HFFc6 (cell line): Measurements from ENCODE around the gene PCDH10. TPM values are rescaled to one million over a fixed set of nuclear protein-coding genes. Genes with fewer than 3 reads are reported as not detected.
"Not testable (repeated sequence)": the region's sequence is repeated elsewhere in the genome, so short reads cannot be mapped to it uniquely, and the experiment has no call there.

Source experiments
- DNase-seq: peaks from one replicate; pipeline ENCODE4 v3.0.0-alpha.2; 2018
- H3K27ac Mint-ChIP-seq: 2 replicates; pipeline ENCODE4 v1.8.0; 2020; ENCODE audit warnings: mild to moderate bottlenecking, mixed read lengths
- H3K27me3 Mint-ChIP-seq: 2 replicates; pipeline ENCODE4 v1.8.0; 2021; ENCODE audit warnings: mild to moderate bottlenecking, moderate library complexity, mixed read lengths; ENCODE audit not compliant: insufficient read depth
- H3K36me3 Mint-ChIP-seq: 2 replicates; pipeline ENCODE4 v1.8.0; 2021; ENCODE audit warnings: low read depth, mixed read lengths
- H3K4me1 Mint-ChIP-seq: 2 replicates; pipeline ENCODE4 v1.8.0; 2020; ENCODE audit warnings: low read depth, mixed read lengths
- H3K4me3 Mint-ChIP-seq: 2 replicates; pipeline ENCODE4 v1.8.0; 2020; ENCODE audit warnings: mild to moderate bottlenecking, moderate library complexity, mixed read lengths
- H3K9me3 Mint-ChIP-seq: 2 replicates; pipeline ENCODE4 v1.8.0; 2020; ENCODE audit warnings: mild to moderate bottlenecking, mixed read lengths
- total RNA-seq, 6 experiments: library from RNA; stranded (reverse); fragmentation: NEBNext Ultra II Directional; extraction: Animal tissue kit (Norgen Biotek cat#: 25700); gene quantifications; 2 replicates in 1 of 6; 3 replicates in 5 of 6; pipeline ENCODE4 v1.2.3, GENCODE V29; 2021
- TF ChIP-seq, protein P1 (sequence below): fragments of 200-600 bp; sonication (generic); IDR thresholded peaks from 2 replicates; pipeline ENCODE4 v1.5.0; 2021; ENCODE audit warnings: antibody characterized with exemption, mild to moderate bottlenecking

PCDH10 gene
- total RNA-seq, 6 experiments from 2014 or later = 25.2 to 151 (median 26.8) TPM

DNA sequence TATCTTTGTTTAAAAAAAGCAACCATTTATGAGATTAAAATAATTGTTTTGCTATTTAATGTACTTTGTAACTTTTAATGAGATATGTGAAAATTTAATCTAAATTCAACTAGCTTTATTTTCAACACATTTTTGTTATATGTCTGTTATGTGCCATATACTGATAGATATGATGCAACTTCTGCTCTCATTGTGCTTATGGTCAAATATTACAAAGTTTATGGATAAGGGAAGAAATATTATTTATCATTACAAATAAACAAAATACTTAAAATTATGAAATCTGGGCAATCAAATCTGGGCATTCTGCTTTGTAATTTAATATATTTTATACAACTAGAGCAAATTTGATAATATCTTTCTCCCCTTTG, 40.0 kb downstream of the PCDH10 start:
- DNase-seq = no peak
- no peak overlapping the region; the same call in 1 of the 2 replicates for H3K4me3 Mint-ChIP-seq
- H3K9me3 Mint-ChIP-seq = no peaks in the 10 kb centered on the region
- no peak overlapping the region for H3K27ac Mint-ChIP-seq
- no peaks in the 10 kb centered on the region for H3K27me3 Mint-ChIP-seq
- H3K4me1 Mint-ChIP-seq = peaks cover 12% of the 10 kb centered on the region
- no peaks in the 10 kb centered on the region; the same call in 1 of the 2 replicates for H3K36me3 Mint-ChIP-seq
- TF ChIP-seq, protein P1, sequence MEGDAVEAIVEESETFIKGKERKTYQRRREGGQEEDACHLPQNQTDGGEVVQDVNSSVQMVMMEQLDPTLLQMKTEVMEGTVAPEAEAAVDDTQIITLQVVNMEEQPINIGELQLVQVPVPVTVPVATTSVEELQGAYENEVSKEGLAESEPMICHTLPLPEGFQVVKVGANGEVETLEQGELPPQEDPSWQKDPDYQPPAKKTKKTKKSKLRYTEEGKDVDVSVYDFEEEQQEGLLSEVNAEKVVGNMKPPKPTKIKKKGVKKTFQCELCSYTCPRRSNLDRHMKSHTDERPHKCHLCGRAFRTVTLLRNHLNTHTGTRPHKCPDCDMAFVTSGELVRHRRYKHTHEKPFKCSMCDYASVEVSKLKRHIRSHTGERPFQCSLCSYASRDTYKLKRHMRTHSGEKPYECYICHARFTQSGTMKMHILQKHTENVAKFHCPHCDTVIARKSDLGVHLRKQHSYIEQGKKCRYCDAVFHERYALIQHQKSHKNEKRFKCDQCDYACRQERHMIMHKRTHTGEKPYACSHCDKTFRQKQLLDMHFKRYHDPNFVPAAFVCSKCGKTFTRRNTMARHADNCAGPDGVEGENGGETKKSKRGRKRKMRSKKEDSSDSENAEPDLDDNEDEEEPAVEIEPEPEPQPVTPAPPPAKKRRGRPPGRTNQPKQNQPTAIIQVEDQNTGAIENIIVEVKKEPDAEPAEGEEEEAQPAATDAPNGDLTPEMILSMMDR = no peak

DNA sequence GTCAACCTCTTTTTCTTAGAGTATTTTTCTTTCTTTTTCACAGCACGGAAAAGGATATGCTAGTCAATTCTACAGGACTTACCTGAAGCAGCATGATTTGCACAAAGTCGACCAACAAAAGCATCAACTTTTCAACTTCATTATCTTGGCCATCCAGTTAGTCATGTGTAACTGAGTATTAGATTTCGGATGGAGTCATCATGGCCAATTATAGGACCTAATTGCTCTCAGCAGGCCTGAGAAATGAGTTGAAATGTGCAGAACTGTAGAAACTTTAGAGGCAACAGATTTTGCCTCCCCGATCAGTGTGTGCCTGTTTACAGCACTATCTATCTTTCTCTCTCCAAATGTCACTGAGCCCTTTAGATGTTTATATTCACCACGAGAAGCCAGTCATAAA, 41.0 kb downstream of the PCDH10 start:
- H3K9me3 Mint-ChIP-seq = no peaks in the 10 kb centered on the region
- H3K27ac Mint-ChIP-seq = no peak overlapping the region
- H3K36me3 Mint-ChIP-seq = no peaks in the 10 kb centered on the region; the same call in 1 of the 2 replicates
- peaks cover 12% of the 10 kb centered on the region for H3K4me1 Mint-ChIP-seq
- DNase-seq = no peak
- no peaks in the 10 kb centered on the region for H3K27me3 Mint-ChIP-seq
- H3K4me3 Mint-ChIP-seq = no peak overlapping the region
- TF ChIP-seq, protein P1 = no peak

DNA sequence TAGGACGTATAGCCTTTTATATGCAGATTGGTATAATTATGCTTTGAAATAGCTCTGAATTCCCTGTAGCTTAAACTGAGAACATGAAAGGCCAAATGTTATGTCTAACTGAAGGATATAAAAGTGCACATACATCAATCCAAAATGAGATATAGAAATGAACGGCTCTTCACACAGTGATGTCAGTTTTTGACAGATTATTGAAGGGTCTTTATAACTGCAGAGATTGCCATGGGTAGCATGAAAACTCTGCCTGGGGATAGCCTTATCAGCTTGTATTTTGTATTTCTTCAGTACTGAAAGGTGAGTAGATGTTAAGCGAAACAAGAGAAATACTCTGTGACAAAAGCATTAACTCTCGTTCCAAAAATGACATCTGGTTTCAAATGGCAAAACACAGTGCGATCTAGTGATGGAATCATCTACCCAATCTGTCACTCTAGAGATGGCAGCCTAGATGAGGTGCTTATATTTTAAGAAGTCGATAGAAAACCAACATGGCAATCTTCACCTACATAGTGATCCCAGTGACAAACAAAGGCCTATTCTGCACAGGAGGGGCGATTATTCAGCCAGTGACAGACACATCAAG, 59.7 kb downstream of the PCDH10 start:
- DNase-seq = no peak
- Mint-ChIP-seq H3K4me3 (no peak overlapping the region), H3K27ac (no peak overlapping the region), H3K4me1 (no peaks in the 10 kb centered on the region), H3K9me3 (peaks cover 14% of the 10 kb centered on the region; the same call in 1 of the 2 replicates), H3K27me3 (no peaks in the 10 kb centered on the region), H3K36me3 (peaks cover 14% of the 10 kb centered on the region; the same call in 1 of the 2 replicates)
- TF ChIP-seq, protein P1 = no peak

DNA sequence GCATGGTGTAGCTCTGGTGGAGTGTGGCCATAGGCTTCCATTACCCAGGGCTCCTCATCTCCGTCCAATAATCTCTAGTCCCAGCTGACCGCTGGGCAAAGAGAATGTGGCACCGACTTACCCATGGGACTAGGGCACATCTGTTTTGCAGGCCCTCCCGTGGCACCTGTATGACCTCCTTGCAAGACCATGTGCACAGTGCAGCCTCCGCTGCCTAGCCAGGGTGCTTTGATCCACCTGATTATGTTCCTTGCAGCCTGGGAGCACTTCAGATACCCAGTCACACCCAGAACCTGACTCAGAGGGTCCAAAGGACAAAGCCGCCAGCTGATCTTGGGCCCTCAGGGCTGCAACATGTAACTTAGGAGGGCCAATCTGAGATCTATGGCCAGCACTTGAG, 84.8 kb downstream of the PCDH10 start:
- Mint-ChIP-seq H3K4me1 (no peaks in the 10 kb centered on the region), H3K27me3 (peaks cover 3% of the 10 kb centered on the region), H3K4me3 (no peak overlapping the region), H3K27ac (no peak overlapping the region), H3K36me3 (no peaks in the 10 kb centered on the region), H3K9me3 (peaks cover 4% of the 10 kb centered on the region)
- TF ChIP-seq, protein P1 = no peak
- no peak for DNase-seq

DNA sequence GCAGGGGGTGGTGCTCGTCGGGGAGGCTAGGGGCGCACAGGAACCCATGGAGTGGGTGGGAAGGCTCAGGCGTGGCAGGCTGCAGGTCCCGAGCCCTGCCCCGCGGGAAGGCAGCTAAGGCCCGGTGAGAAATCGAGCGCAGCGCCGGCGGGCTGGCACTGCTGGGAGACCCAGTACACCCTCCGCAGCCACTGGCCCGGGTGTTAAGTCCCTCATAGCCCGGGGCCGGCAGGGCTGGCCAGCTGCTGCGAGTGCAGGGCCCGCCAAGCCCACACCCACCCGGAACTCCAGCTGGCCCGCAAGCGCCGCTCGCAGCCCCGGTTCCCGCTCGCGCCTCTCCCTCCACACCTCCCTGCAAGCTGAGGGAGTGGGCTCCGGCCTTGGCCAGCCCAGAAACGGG, 91.4 kb downstream of the PCDH10 start:
- DNase-seq, H3K4me3 Mint-ChIP-seq, H3K27me3 Mint-ChIP-seq, H3K27ac Mint-ChIP-seq, H3K36me3 Mint-ChIP-seq, H3K4me1 Mint-ChIP-seq, H3K9me3 Mint-ChIP-seq: not testable (repeated sequence)
